Measurements from ENCODE around the gene ARL15.
A peak's percentile ranks its signal among the peaks of the same experiment; 100 is the strongest.
"Not testable (repeated sequence)": the region's sequence is repeated elsewhere in the genome, so short reads cannot be mapped to it uniquely, and the experiment has no call there.

ARL15 gene

GRCh38 chr5:54090495-54091120 lies 219.8 kb downstream of the ARL15 start:
- DNase-seq (ENCODE audit: low spot score) = peak; percentile 33

DNA sequence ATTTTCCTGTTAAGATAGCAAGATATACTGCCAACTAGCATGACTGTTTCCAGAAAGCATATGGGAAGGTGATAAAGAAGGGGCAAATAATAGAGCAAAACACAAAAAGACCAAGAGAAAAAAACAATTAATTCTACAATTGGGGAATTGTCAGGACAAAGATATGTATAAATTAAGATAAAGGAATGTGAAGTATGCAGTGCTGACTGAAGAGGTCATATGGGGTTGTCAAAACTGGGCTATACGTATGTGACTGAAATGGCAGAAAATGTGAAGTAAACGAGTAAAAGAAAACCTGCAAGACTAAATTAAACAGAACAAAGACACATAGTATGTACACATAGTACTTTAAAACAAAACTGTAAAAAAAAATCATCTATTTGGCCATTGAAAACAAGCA lies 222.3 kb downstream of the ARL15 start:
- no peak for DNase-seq (ENCODE audit: low spot score)

GRCh38 chr5:54087436-54087835 lies 222.9 kb downstream of the ARL15 start:
- DNase-seq (ENCODE audit: low spot score) = no peak

- no peak for DNase-seq (ENCODE audit: low spot score)
Measured at GRCh38 chr5:54086191-54086590, 224.2 kb downstream of the ARL15 start.

- no peak for DNase-seq (ENCODE audit: low spot score)
Measured at GRCh38 chr5:54084696-54085095, 225.7 kb downstream of the ARL15 start.

- no peak for DNase-seq (ENCODE audit: low spot score)
Measured at GRCh38 chr5:54083851-54084250, 226.5 kb downstream of the ARL15 start.

DNA sequence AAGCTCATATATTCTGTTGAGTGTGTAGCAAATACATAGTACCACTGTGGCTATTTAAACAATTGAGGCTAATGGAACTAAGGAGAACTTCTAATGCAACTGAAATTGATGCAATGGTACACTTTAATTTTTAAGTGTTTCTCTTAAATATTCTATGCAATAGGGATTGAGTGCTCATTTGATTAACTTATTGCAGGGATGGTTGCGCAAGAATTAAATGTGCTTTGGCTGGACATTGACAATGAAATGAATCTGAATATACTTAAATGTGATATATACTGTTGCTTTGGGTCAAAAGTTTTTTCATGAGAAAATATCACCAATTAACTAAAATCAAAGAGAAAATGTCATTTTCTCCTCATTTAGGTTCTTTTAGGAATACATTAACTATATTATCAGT lies 227.1 kb downstream of the ARL15 start:
- DNase-seq (ENCODE audit: low spot score) = no peak

DNA sequence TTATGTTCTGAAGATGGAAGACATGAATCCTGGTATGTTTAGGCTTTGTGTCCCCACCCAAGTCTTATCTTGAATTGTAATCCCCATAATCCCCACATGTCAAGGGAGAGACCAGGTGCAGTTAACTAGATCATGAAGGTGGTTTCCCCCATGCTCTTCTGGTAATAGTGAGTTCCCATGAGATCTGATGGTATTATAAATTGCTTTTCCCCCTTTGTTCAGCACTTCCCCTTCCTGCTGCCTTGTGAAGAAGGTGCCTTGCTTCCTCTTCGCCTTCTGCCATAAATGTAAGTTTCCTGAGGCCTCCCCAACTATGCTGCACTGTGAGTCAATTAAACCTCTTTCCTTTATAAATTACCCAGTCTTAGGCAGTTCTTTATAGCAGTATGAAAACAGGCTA lies 229.0 kb downstream of the ARL15 start:
- DNase-seq (ENCODE audit: low spot score) = no peak

- DNase-seq (ENCODE audit: low spot score) = no peak
Measured at GRCh38 chr5:54080831-54081230, 229.5 kb downstream of the ARL15 start.

DNA sequence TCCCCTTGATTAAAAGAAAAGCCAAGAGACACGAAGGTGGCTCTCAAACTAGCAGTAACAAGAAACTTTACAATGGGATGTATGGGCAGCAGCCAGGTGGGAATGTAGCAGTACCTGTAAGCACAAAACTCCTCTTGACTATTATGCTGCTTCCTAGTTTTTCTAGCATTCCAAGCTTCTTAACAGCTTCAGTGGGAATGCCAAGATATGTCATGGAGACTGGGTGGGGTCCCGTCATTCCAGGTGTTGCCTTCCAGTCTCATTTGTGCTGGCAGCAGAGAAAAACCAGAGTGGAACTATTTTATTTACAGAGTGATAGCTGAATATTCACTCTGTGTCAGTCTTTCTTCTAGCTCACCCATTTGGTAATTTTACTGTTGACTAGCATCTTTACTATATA lies 236.6 kb downstream of the ARL15 start:
- DNase-seq (ENCODE audit: low spot score) = no peak

DNA sequence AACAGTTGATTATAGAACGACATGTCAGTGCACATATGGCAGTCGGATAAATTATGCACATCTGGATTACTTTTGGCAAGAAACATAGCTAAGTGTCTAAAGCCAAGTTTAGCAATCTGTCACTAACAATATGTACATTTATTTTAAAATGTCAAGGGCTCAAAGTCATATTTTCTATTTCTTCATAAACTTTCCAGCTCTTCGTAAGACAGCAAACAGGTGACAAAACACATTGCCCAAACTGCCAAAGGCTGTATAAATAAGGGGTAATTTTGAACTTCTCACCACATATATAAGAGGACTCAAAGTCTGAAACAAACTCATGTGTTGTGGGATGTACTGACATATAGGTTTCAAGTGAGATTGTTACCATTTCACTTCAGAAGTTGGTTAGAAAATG lies 237.2 kb downstream of the ARL15 start:
- no peak for DNase-seq (ENCODE audit: low spot score)

GRCh38 chr5:54066433-54066832 lies 243.9 kb downstream of the ARL15 start:
- DNase-seq (ENCODE audit: low spot score) = no peak

DNA sequence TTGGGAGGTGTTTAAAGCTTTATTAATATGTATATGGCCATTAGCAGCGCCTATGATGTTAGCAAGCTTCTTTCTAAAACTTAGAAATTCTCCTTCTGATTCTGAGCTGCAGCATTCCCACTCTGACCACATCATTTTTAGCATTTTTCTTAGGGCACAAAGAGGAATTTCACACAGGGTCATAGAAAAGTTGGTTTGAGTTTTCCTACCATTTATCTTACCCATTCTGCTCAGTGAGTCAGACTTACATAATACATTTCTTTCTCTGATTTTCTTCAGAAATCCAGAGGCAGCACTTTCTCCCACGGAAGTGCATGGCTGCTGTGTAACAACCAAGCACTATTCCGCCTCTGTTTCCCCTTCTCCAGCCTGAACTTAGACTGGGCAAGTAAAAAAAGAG lies 246.6 kb downstream of the ARL15 start:
- DNase-seq (ENCODE audit: low spot score) = peak; percentile 1

- DNase-seq (ENCODE audit: low spot score) = peak; percentile 2
Measured at GRCh38 chr5:54062958-54063357, 247.4 kb downstream of the ARL15 start.

- DNase-seq (ENCODE audit: low spot score) = not testable (repeated sequence)
Measured at GRCh38 chr5:54060919-54061318, 249.5 kb downstream of the ARL15 start.

DNA sequence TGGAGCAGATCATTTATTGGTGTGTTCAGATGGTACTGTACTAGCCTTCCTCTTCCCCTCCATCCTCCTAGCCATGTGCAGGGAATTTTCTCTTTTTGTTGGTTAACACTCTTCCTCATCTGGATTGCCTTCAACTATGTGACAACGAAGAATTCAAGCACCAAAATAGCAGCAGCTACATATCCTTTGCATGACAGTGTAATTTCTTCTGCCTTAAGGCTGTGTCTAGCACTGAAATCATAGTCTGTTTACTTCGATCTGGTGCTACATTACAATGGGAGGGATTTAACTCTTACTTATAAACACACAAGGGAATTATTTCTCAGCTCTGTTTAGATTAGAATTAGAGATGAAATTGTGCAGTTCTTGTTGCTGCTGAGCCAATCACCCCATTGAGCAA lies 260.4 kb downstream of the ARL15 start:
- no peak for DNase-seq (ENCODE audit: low spot score)

DNA sequence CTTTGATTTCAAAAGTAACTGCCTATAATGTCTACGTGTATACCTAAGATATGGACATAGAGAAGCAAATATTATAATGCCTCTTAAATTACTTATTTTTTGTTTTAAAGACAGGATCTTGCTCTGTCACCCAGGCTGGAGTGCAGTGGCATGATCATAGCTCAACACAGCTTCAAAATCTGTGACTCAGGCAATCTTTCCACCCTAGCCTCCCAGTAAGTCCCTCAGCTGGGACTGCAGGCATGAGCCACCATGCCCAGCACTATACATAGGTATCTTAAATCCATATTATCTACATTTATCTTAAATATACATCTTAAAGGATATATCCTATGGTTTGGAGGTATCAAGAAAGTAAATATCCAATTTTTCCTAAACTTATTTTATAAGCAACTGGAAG lies 261.2 kb downstream of the ARL15 start:
- no peak for DNase-seq (ENCODE audit: low spot score)

GRCh38 chr5:54045077-54045792 lies 265.1 kb downstream of the ARL15 start:
- no peak for DNase-seq (ENCODE audit: low spot score)

GRCh38 chr5:54044276-54044675 lies 266.1 kb downstream of the ARL15 start:
- DNase-seq (ENCODE audit: low spot score) = not testable (repeated sequence)

DNA sequence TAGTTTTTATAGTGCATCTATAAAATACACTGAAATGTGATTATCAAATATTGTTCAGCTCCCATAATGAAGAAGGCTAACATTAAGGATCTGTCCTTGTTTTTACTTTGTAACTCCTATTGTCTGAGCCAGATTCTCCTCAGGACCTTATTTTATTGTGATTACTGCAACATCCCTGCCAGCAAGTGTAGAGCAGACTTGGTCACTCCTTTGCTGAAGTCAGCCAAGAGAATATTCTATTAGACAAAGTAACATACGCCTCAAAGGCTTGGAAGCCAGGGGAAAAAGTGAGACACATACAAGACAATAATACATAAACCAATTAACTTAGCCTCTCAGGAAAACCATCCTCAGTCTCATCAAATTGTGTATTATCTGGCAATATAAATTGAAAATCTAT lies 269.6 kb downstream of the ARL15 start:
- DNase-seq (ENCODE audit: low spot score) = no peak

GRCh38 chr5:54040018-54040417 lies 270.4 kb downstream of the ARL15 start:
- no peak for DNase-seq (ENCODE audit: low spot score)

DNA sequence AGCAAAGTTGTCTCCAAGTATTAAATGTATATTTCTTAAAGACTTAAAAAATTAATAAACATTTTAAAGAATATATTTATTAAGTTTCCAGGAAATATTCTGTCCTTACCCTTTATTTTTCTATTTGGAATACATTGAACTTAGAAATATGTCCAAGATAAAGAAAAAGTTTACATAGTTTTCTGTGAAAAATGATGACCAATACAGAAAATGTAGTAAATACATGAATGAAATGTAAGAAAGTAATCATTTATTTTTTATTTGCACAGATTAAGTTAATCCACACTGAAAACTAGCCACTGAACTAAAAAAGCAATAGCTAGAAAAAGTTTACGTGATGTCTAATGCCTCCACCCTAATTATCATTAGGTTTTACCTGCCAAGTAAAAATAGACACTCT lies 273.2 kb downstream of the ARL15 start:
- DNase-seq (ENCODE audit: low spot score) = no peak

- no peak for DNase-seq (ENCODE audit: low spot score)
Measured at GRCh38 chr5:54030981-54031380, 279.4 kb downstream of the ARL15 start.

GRCh38 chr5:54024466-54024865 lies 285.9 kb downstream of the ARL15 start:
- no peak for DNase-seq (ENCODE audit: low spot score)
